ENCODE results near the gene DEFB128. TPM values are rescaled to one million over a fixed set of nuclear protein-coding genes. Genes with fewer than 3 reads are reported as not detected.
A peak's percentile ranks its signal among the peaks of the same experiment; 100 is the strongest.

DEFB128 gene
- total RNA-seq (2013), result not detected
- polyA plus RNA-seq (not detected), polyA minus RNA-seq (not detected in 2 replicates), total RNA-seq (0 to 0.46 (median 0) reads per million in 11 experiments)

DNA sequence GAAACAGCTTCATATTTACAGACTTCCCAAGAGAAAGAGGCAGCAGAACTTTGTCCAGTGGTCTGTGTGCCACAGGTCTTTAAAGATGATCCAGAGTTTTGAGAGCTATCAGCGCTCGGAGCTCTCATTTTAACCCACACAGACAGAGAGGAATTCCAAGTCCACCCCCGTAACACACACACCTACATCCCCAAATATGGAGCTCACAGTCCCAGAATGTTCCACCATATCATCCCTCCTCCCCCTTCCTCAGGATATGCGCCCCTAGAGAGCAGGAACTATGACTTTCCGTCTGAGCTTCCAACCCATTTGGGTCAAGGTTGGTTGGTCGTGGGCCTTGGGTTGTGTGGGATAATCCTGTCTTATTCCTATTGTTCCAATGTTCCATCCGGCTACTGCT is at the start of gene DEFB128:
Gene DEFB128 (minus strand): TSS at position 101 of the 400 bp plus-strand sequence. CDS start 88 bp downstream, at position 13.
- Histone ChIP-seq H3K9ac (ENCODE audit: insufficient read depth, low read length, poor library complexity, severe bottlenecking) (no peak within 1 kb of the TSS), H4K20me1 (ENCODE audit: insufficient read depth, low read length) (no peaks in the 10 kb centered on the region), H2AFZ (ENCODE audit: insufficient read depth, low read depth, low read length, poor library complexity, severe bottlenecking) (no peak within 1 kb of the TSS), H3K4me1 (ENCODE audit: control insufficient read depth in 1 of 2, insufficient read depth in 2 of 2, low read length in 2 of 2) (no peaks in the 10 kb centered on the region), H3K27ac (ENCODE audit: low read depth in 1 of 2, low read length in 2 of 2) (no peak within 1 kb of the TSS), H3K4me2 (replicated peaks; ENCODE audit: extremely low read depth, low read length, poor library complexity, severe bottlenecking) (no peak within 1 kb of the TSS), H3K9me3 (replicated peaks in 1 of 2; ENCODE audit: control insufficient read depth in 1 of 2, insufficient read depth in 1 of 2, low read length in 2 of 2) (peaks cover 0 to 3% of the 10 kb centered on the region in 2 donors), H3K36me3 (replicated peaks in 1 of 2; ENCODE audit: control insufficient read depth in 1 of 2, insufficient read depth in 2 of 2, low read length in 2 of 2) (no peaks in the 10 kb centered on the region), H3K4me3 (replicated peaks in 1 of 3; ENCODE audit: low read depth in 2 of 3, low read length in 3 of 3) (no peak within 1 kb of the TSS), H3K27me3 (ENCODE audit: control insufficient read depth in 2 of 2, insufficient read depth in 2 of 2, low read length in 2 of 2) (peaks cover 2 to 5% of the 10 kb centered on the region in 2 donors), H3K79me2 (ENCODE audit: insufficient read depth, low read length) (no peaks in the 10 kb centered on the region)
- H3K27ac Mint-ChIP-seq, result no peak within 1 kb of the TSS
- intact Hi-C loops (cut with micrococcal nuclease), result no loop called here
- no peaks in the 10 kb centered on the region for H3K36me3 Mint-ChIP-seq
- H3K4me3 Mint-ChIP-seq, result no peak within 1 kb of the TSS
- no peak for DNase-seq
- peaks cover 4 to 22% (median 14%) of the 10 kb centered on the region in 7 donors for H3K9me3 Mint-ChIP-seq
- H3K4me1 Mint-ChIP-seq, result no peaks in the 10 kb centered on the region
- TF ChIP-seq, protein P1, sequence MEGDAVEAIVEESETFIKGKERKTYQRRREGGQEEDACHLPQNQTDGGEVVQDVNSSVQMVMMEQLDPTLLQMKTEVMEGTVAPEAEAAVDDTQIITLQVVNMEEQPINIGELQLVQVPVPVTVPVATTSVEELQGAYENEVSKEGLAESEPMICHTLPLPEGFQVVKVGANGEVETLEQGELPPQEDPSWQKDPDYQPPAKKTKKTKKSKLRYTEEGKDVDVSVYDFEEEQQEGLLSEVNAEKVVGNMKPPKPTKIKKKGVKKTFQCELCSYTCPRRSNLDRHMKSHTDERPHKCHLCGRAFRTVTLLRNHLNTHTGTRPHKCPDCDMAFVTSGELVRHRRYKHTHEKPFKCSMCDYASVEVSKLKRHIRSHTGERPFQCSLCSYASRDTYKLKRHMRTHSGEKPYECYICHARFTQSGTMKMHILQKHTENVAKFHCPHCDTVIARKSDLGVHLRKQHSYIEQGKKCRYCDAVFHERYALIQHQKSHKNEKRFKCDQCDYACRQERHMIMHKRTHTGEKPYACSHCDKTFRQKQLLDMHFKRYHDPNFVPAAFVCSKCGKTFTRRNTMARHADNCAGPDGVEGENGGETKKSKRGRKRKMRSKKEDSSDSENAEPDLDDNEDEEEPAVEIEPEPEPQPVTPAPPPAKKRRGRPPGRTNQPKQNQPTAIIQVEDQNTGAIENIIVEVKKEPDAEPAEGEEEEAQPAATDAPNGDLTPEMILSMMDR (IDR thresholded peaks at IDR 0.05), result no peak
- WGBS (ENCODE audit: insufficient coverage), result 100% methylated on average over 2 of the region's 7 CpGs
- peaks cover 3 to 14% (median 5%) of the 10 kb centered on the region in 3 donors for H3K27me3 Mint-ChIP-seq (ENCODE audit: low read depth in 3 of 3)

DNA sequence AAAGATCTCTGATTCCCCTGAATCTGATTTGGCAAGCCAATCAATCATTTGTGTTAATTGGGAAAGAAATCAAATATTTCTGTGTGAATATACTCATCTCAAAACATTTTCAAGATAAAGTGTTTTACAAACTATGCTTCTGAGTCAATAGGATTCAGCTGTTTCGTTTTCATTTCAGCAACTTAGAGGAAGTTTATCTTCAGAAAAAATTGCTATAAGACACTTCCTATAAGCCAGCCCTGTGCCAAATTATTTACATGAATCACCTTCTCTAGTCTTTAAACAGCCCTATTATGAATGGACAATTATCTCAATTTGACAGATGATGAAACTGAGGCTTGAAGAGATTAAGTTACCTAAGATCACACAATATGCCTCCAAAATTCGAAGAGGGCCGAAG is 48.4 kb upstream of the DEFB128 start:
- Histone ChIP-seq H3K4me2 (replicated peaks; ENCODE audit: extremely low read depth, low read length, poor library complexity, severe bottlenecking) (peak overlapping the region; percentile 79), H3K36me3 (replicated peaks in 1 of 2; ENCODE audit: control insufficient read depth in 1 of 2, insufficient read depth in 2 of 2, low read length in 2 of 2) (no peaks in the 10 kb centered on the region), H3K4me1 (ENCODE audit: control insufficient read depth in 1 of 2, insufficient read depth in 2 of 2, low read length in 2 of 2) (peaks cover 11 to 20% of the 10 kb centered on the region in 2 donors), H3K27me3 (ENCODE audit: control insufficient read depth in 2 of 2, insufficient read depth in 2 of 2, low read length in 2 of 2) (no peaks in the 10 kb centered on the region), H3K4me3 (replicated peaks in 1 of 3; ENCODE audit: low read depth in 2 of 3, low read length in 3 of 3) (peak overlapping the region; percentile 46 to 94 (median 73)), H3K9ac (ENCODE audit: insufficient read depth, low read length, poor library complexity, severe bottlenecking) (peak overlapping the region; percentile 48), H3K27ac (ENCODE audit: low read depth in 1 of 2, low read length in 2 of 2) (peak overlapping the region; percentile 48 to 72), H3K9me3 (replicated peaks in 1 of 2; ENCODE audit: control insufficient read depth in 1 of 2, insufficient read depth in 1 of 2, low read length in 2 of 2) (no peaks in the 10 kb centered on the region), H4K20me1 (ENCODE audit: insufficient read depth, low read length) (no peaks in the 10 kb centered on the region), H2AFZ (ENCODE audit: insufficient read depth, low read depth, low read length, poor library complexity, severe bottlenecking) (peak overlapping the region; percentile 43), H3K79me2 (ENCODE audit: insufficient read depth, low read length) (no peaks in the 10 kb centered on the region)
- H3K9me3 Mint-ChIP-seq, result no peaks in the 10 kb centered on the region
- H3K4me1 Mint-ChIP-seq, result peaks cover 18% of the 10 kb centered on the region
- TF ChIP-seq, protein P1 (IDR thresholded peaks at IDR 0.05), result no peak
- peaks cover 0 to 2% (median 1%) of the 10 kb centered on the region in 3 donors for H3K27me3 Mint-ChIP-seq (ENCODE audit: low read depth in 3 of 3)
- H3K27ac Mint-ChIP-seq, result peak overlapping the region; percentile 87 to 95 (median 92)
- no peaks in the 10 kb centered on the region for H3K36me3 Mint-ChIP-seq
- peak; percentile 30 to 66 (median 51) for DNase-seq
- intact Hi-C loops (cut with micrococcal nuclease), result no loop called here
- no CpG with 5 or more reads among the region's 3 CpGs for WGBS (ENCODE audit: insufficient coverage)
- peak overlapping the region; percentile 79 to 90 for H3K4me3 Mint-ChIP-seq

Measured in CD14-positive monocyte (primary cell).